ENCODE data around the gene ASMTL.

DNA sequence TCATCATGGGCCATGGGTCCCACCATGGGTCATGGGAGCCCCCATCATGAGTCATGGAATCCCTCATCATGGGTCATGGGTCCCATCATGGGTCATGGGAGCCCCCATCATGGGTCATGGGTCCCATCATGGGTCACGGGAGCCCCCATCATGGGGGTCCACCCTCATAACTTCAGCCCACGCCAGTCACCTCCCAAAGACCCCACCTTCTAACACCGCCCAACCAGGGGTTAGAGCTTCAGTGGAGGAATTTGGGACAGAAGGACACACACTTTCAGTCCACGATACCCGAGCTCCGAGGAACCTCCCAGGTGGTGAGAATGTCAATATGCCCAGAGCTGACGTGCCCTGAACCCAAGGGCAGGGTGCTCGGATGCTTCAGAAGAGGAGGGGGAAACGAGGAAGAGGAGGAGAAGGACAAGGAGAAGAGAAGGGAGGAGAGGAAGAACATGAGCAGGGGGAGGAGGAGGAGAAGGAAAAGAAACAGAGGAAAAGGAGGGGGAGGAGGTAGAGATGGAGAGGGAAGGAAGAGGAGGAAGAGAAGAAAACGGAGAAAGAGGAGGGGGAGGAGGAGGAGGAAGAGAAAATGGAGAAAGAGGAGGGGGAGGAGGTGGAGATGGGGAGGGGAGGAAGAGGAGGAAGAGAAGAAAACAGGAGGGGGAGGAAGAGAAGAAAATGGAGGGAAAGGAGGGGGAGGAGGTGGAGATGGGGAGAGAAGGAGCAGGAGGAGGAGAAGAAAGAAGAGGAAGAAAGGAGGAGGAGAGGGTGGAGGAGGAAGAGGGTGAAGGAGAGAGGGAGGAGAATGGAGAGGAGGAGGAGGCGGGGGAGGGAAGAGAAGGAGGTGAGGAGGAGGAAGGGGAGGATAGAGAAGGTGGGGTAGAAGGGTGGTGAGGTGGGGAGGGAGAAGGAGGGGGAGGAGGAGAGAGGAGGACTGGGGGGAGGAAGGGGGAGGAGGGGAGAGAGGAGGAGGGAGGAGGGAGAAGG lies 98.4 kb downstream of the ASMTL start:
- TF ChIP-seq, protein P1, sequence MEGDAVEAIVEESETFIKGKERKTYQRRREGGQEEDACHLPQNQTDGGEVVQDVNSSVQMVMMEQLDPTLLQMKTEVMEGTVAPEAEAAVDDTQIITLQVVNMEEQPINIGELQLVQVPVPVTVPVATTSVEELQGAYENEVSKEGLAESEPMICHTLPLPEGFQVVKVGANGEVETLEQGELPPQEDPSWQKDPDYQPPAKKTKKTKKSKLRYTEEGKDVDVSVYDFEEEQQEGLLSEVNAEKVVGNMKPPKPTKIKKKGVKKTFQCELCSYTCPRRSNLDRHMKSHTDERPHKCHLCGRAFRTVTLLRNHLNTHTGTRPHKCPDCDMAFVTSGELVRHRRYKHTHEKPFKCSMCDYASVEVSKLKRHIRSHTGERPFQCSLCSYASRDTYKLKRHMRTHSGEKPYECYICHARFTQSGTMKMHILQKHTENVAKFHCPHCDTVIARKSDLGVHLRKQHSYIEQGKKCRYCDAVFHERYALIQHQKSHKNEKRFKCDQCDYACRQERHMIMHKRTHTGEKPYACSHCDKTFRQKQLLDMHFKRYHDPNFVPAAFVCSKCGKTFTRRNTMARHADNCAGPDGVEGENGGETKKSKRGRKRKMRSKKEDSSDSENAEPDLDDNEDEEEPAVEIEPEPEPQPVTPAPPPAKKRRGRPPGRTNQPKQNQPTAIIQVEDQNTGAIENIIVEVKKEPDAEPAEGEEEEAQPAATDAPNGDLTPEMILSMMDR (IDR thresholded peaks at IDR 0.05), result no peak
- TF ChIP-seq POLR2A (IDR thresholded peaks at IDR 0.05) (no peak), POLR2AphosphoS5 (IDR thresholded peaks at IDR 0.05) (no peak)

Measured in gastroesophageal sphincter (tissue), 3 donors.